ENCODE data around the gene DLX4.

Gene DLX4

DNA sequence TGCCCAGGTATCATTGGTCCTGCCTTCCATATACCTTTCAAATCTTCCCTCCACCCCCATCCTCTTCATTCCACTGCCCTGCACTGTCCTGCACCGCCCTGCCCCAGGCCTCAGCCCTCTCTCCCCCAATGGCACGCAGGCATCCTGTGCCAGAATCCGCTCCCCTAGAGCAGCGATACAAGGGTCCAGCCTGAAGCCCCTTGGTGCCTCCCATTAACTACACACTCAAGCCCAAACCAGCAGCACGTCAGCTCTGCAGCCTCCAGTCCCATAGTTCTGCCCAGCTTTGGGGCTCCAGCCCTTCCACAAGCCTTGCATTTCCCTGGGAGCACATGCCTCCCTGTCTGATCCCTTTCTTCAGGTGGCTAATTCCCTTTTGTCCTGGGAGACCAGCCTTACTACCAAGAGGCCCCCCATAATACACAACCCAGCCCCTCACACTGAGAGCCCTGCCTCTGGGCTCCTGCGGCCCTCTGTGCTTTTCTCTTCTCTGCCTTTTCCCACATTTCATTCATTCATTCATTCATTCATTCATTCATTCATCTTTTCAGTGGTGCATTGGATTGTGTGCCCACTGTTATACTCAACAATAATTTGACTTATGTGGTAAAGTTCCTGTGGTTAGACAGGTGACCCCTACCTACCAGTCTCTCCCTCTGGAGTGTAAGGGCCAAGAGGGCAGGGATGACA is 52.8 kb downstream of the DLX4 start:
- no peak for DNase-seq

GRCh38 chr17:50022463-50023130 is 53.6 kb downstream of the DLX4 start:
- no peak for DNase-seq

DNA sequence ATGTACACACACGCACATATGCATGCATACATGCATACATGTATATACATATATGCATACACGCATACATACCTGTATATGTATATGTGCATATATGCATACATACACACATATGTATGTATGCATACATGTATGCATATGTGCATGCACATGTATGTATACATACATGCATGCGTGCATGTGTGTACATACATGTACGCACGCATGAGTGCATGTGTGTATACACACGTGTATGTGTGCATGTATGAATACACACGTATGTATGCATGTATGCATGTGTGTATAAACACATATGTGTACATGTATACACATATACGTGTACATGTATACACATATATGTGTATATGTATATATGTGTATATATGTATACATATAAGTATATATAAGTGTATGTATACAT is 54.5 kb downstream of the DLX4 start:
- DNase-seq, result no peak

All from CD4-positive, alpha-beta T cell treated with Interleukin-17A for 4 hours (primary cell).